Osteoblast (primary cell): Measurements from ENCODE around the gene AFF3. TPM values are rescaled to one million over a fixed set of nuclear protein-coding genes. Genes with fewer than 3 reads are reported as not detected.

Source experiments
- DNase-seq: peaks from one replicate; pipeline ENCODE4 v3.0.0; 2011; ENCODE audit warnings: low spot score, mixed read lengths; ENCODE audit not compliant: insufficient read length; ENCODE audit errors: missing footprints
- H2AFZ ChIP-seq: 2 replicates; pipeline ENCODE4 v1.6.0; 2011; ENCODE audit warnings: mild to moderate bottlenecking, low read length
- H3K27ac ChIP-seq: 2 replicates; pipeline ENCODE4 v1.5.1; 2011; ENCODE audit warnings: mild to moderate bottlenecking, low read depth, low read length, moderate library complexity
- H3K27me3 ChIP-seq: 2 replicates; pipeline ENCODE4 v1.6.0; 2012; ENCODE audit warnings: mild to moderate bottlenecking, control low read depth, inconsistent platforms, low read length, moderate library complexity; ENCODE audit not compliant: insufficient read depth
- H3K36me3 ChIP-seq: 2 replicates; pipeline ENCODE4 v1.5.1; 2011; ENCODE audit warnings: mild to moderate bottlenecking, low read length, control low read depth, moderate library complexity; ENCODE audit not compliant: insufficient read depth
- H3K4me1 ChIP-seq: 2 replicates; pipeline ENCODE4 v1.5.1; 2011; ENCODE audit warnings: mild to moderate bottlenecking, low read length, control low read depth, moderate library complexity; ENCODE audit not compliant: insufficient read depth
- H3K4me2 ChIP-seq: 2 replicates; pipeline ENCODE4 v1.6.0; 2011; ENCODE audit warnings: mild to moderate bottlenecking, low read length; ENCODE audit not compliant: insufficient read depth
- H3K4me3 ChIP-seq: fragments of 200-600 bp; sonication (generic); 3 replicates; pipeline ENCODE4 v1.5.1; 2012; ENCODE audit warnings: mild to moderate bottlenecking, low read length, inconsistent platforms; ENCODE audit not compliant: insufficient read depth
- H3K79me2 ChIP-seq: 2 replicates; pipeline ENCODE4 v1.6.0; 2012; ENCODE audit warnings: mild to moderate bottlenecking, low read length, control low read depth, inconsistent platforms; ENCODE audit not compliant: insufficient read depth
- H3K9me3 ChIP-seq: 2 replicates; pipeline ENCODE4 v1.5.1; 2011; ENCODE audit warnings: low read depth, low read length, control low read depth
- H4K20me1 ChIP-seq: 2 replicates; pipeline ENCODE4 v1.6.0; 2012; ENCODE audit warnings: mild to moderate bottlenecking, low read length, control low read depth; ENCODE audit not compliant: insufficient read depth
- total RNA-seq: library from RNA; depleted of rRNA; stranded (reverse); fragments of >200 nt; gene quantifications from 2 replicates; pipeline ENCODE4 v1.2.3, GENCODE V29; 2012
- TF ChIP-seq, protein P1 (sequence below): IDR thresholded peaks from 2 replicates; pipeline ENCODE4 v1.5.1; 2011; ENCODE audit warnings: mild to moderate bottlenecking, low read depth, low read length, moderate library complexity; ENCODE audit errors: extremely low read depth

The AFF3 gene
- total RNA-seq, 1 donor = 4.3 TPM

DNA sequence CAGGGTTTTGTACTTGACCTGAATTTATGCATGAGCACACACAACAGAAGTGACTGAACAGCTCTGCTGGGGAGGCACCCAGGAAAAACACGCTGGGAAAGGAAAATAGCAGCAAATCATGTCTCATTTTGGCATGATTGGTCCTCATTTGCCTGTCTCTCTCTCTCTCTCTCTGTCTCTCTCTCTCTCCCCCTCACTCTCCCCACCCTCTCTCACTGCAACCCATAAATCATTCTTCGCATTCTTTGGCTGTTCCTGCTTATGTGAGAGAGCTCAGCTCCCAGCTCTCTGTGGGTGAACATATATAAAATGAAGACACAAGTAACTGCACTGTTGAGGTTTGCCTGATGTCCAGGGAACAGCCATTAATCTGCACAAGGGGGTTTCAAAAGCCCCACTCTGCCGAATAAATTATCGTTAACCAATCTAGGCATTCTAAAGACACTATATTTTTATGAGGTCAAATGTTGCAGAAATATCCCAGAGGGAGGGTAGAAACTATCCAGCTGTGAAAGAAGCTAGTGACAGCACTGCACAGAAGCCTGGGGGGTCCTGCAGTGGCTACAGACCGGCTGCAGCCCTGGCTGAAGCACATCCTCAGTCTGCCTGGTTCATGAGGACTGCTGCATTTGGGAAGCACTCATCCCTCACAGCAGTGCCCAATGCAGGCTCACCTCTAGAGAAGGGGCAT lies 260.3 kb downstream of the AFF3 start:
- TF ChIP-seq, protein P1, sequence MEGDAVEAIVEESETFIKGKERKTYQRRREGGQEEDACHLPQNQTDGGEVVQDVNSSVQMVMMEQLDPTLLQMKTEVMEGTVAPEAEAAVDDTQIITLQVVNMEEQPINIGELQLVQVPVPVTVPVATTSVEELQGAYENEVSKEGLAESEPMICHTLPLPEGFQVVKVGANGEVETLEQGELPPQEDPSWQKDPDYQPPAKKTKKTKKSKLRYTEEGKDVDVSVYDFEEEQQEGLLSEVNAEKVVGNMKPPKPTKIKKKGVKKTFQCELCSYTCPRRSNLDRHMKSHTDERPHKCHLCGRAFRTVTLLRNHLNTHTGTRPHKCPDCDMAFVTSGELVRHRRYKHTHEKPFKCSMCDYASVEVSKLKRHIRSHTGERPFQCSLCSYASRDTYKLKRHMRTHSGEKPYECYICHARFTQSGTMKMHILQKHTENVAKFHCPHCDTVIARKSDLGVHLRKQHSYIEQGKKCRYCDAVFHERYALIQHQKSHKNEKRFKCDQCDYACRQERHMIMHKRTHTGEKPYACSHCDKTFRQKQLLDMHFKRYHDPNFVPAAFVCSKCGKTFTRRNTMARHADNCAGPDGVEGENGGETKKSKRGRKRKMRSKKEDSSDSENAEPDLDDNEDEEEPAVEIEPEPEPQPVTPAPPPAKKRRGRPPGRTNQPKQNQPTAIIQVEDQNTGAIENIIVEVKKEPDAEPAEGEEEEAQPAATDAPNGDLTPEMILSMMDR = no peak
- DNase-seq = peak; percentile 88
- H3K27ac ChIP-seq = peak overlapping the region; percentile 95
- H2AFZ ChIP-seq = no peak overlapping the region
- H4K20me1 ChIP-seq = no peaks in the 10 kb centered on the region
- no peaks in the 10 kb centered on the region for H3K36me3 ChIP-seq
- H3K27me3 ChIP-seq = no peaks in the 10 kb centered on the region
- peaks cover 54% of the 10 kb centered on the region for H3K4me1 ChIP-seq
- H3K9me3 ChIP-seq = no peaks in the 10 kb centered on the region
- H3K4me2 ChIP-seq = peak overlapping the region; percentile 48
- no peak overlapping the region for H3K4me3 ChIP-seq
- H3K79me2 ChIP-seq = no peaks in the 10 kb centered on the region

DNA sequence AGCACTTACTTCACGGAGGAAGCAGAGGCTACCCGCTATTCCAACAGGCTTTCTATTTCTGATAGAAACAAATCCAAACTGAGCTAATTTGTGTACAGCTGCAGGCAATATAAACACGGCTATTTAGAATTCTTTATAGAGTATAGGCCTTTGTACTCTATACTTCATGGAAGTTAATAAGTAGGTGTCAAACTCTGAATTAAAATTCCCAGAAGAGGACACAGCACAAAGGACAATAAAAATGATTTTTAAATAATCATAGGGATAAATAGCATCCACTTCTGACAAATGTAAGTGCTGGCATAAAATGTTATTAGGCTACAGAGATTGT lies 261.5 kb downstream of the AFF3 start:
- H2AFZ ChIP-seq = no peak overlapping the region
- no peaks in the 10 kb centered on the region for H3K36me3 ChIP-seq
- H3K4me2 ChIP-seq = peak overlapping the region; percentile 56
- DNase-seq = no peak
- peaks cover 54% of the 10 kb centered on the region for H3K4me1 ChIP-seq
- peak overlapping the region; percentile 95 for H3K27ac ChIP-seq
- H3K9me3 ChIP-seq = no peaks in the 10 kb centered on the region
- TF ChIP-seq, protein P1 = no peak
- no peaks in the 10 kb centered on the region for H4K20me1 ChIP-seq
- H3K4me3 ChIP-seq = no peak overlapping the region
- H3K79me2 ChIP-seq = no peaks in the 10 kb centered on the region
- no peaks in the 10 kb centered on the region for H3K27me3 ChIP-seq

DNA sequence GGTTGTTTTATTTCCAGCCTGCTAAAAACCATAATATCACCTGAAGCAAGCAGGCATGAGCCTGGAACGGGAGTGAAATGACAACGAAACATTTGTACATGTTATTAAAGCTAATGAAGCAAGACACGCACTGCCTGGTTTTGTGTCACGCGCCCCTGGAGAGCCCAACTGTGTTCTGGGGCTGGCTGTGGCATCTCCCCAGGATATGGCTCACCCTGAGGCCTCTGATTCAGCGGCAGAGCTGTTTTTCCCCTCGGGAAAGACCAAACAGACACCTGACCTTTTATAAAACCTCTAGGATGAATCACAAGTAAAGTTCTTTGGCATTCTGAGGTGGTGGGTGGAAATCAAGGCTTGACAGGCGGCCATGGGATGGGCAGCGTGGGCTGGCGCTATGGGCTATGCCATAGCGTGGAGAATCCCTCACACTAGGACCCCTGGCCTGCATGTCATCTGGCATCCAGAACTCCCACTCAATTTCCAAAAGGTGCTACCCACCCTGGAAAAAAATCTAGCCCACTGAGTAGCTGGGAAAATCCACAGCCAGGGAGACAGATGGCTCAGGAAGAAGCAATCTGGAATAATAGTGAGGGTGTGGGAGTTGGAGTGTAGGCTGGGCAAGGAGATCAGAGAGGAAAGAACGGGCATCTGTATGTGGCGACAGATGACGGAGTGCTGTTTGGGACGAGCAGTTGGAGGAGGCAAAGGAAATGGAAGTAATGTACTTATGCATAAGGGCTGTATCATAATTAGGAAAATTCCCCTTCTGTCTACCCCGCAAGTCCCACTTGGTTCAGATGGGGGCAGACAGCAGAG lies 262.0 kb downstream of the AFF3 start:
- H3K9me3 ChIP-seq = no peaks in the 10 kb centered on the region
- H2AFZ ChIP-seq = peak overlapping the region; percentile 20
- H3K4me1 ChIP-seq = peaks cover 54% of the 10 kb centered on the region
- peak overlapping the region; percentile 39 for H3K4me3 ChIP-seq
- H3K36me3 ChIP-seq = no peaks in the 10 kb centered on the region
- no peak for DNase-seq
- H3K79me2 ChIP-seq = no peaks in the 10 kb centered on the region
- no peaks in the 10 kb centered on the region for H4K20me1 ChIP-seq
- H3K27me3 ChIP-seq = no peaks in the 10 kb centered on the region
- peak overlapping the region; percentile 56 for H3K4me2 ChIP-seq
- TF ChIP-seq, protein P1 = no peak
- peak overlapping the region; percentile 95 for H3K27ac ChIP-seq

DNA sequence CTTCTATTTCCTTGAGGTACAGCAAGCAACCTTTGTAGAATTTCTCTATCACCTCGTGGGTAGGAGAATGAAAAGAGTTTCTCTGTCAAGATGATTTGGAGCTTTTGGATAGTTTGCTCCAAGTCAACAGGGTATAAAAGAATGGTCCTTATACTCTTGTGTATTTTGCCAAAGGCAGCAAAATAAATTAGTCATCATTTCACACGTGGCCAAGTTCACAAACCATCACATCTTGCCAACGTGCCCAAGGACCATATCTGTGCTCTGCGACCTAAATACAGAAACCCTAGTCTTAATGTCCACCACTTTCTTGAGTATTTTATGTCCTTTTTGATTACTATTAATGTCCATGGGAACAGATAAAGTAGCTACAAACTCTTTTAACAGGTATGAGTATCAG lies 262.9 kb downstream of the AFF3 start:
- DNase-seq = no peak

More for the DNA sequence above, 262.9 kb downstream of the AFF3 start:
- H4K20me1 ChIP-seq = no peaks in the 10 kb centered on the region
- no peak overlapping the region for H3K4me3 ChIP-seq
- H3K9me3 ChIP-seq = no peaks in the 10 kb centered on the region
- peaks cover 54% of the 10 kb centered on the region for H3K4me1 ChIP-seq
- no peaks in the 10 kb centered on the region for H3K36me3 ChIP-seq
- no peaks in the 10 kb centered on the region for H3K27me3 ChIP-seq
- peak overlapping the region; percentile 17 for H3K4me2 ChIP-seq
- TF ChIP-seq, protein P1 = no peak
- no peak overlapping the region for H2AFZ ChIP-seq
- peak overlapping the region; percentile 95 for H3K27ac ChIP-seq
- no peaks in the 10 kb centered on the region for H3K79me2 ChIP-seq
